GM19023 (cell line): Measurements from ENCODE around the gene CCL21.
"Not testable (repeated sequence)": the region's sequence is repeated elsewhere in the genome, so short reads cannot be mapped to it uniquely, and the experiment has no call there.

Experiments used
- ATAC-seq: cut with Tn5 transposase; IDR thresholded peaks from one replicate; pipeline ENCODE4 v1.9.1; 2021; ENCODE audit warnings: mild to moderate bottlenecking, moderate library complexity; ENCODE audit not compliant: unreplicated experiment

Gene CCL21

GRCh38 chr9:34710023-34710422 is at the start of gene CCL21:
Gene CCL21, minus strand, starts transcription at chr9:34710136. Its CDS starts 70 bp downstream, at chr9:34710066.
- no peak for ATAC-seq

- no peak for ATAC-seq
These were observed 49.6 kb upstream of the CCL21 start for GRCh38 chr9:34759432-34760134.

- ATAC-seq, result not testable (repeated sequence)
These were observed 40.4 kb upstream of the CCL21 start for GRCh38 chr9:34750320-34750719.

GRCh38 chr9:34746526-34746925 is 36.6 kb upstream of the CCL21 start:
- no peak for ATAC-seq

GRCh38 chr9:34744295-34745221 is 34.6 kb upstream of the CCL21 start:
- no peak for ATAC-seq

- ATAC-seq, result no peak
These were observed 32.8 kb upstream of the CCL21 start for GRCh38 chr9:34742710-34743109.

GRCh38 chr9:34741628-34742027 is 31.7 kb upstream of the CCL21 start:
- ATAC-seq, result no peak

GRCh38 chr9:34740176-34740575 is 30.2 kb upstream of the CCL21 start:
- not testable (repeated sequence) for ATAC-seq

- no peak for ATAC-seq
These were observed 27.8 kb upstream of the CCL21 start for GRCh38 chr9:34737677-34738260.

GRCh38 chr9:34734720-34735119 is 24.8 kb upstream of the CCL21 start:
- no peak for ATAC-seq

GRCh38 chr9:34732886-34733285 is 22.9 kb upstream of the CCL21 start:
- no peak for ATAC-seq

- ATAC-seq, result no peak
These were observed 22.5 kb upstream of the CCL21 start for GRCh38 chr9:34732478-34732877.

- ATAC-seq, result no peak
These were observed 13.2 kb upstream of the CCL21 start for GRCh38 chr9:34723141-34723540.

GRCh38 chr9:34719769-34720025 is 9.8 kb upstream of the CCL21 start:
- not testable (repeated sequence) for ATAC-seq

- ATAC-seq, result no peak
These were observed 9.3 kb upstream of the CCL21 start for GRCh38 chr9:34719021-34719768.

- no peak for ATAC-seq
These were observed 8.2 kb upstream of the CCL21 start for GRCh38 chr9:34717996-34718614.

GRCh38 chr9:34716711-34717110 is 6.8 kb upstream of the CCL21 start:
- ATAC-seq, result no peak

- no peak for ATAC-seq
These were observed 5.8 kb upstream of the CCL21 start for GRCh38 chr9:34715639-34716215.

- ATAC-seq, result no peak
These were observed 4.1 kb upstream of the CCL21 start for GRCh38 chr9:34714007-34714406.

GRCh38 chr9:34712140-34712539 is 2.2 kb upstream of the CCL21 start:
- no peak for ATAC-seq
